ENCODE measurements around the gene CHEK1. TPM values are rescaled to one million over a fixed set of nuclear protein-coding genes. Genes with fewer than 3 reads are reported as not detected.
A peak's percentile ranks its signal among the peaks of the same experiment; 100 is the strongest.

Gene CHEK1
- total and polyA plus RNA-seq, 9 of the 15 experiments (the other 6 are each of a cell fraction or from before 2014, with no cell fraction given) = 62.6 to 108 (median 87.5) TPM

GRCh38 chr11:125588505-125588904, 36.5 kb upstream of the CHEK1 start:
- no TSS peak for BruUV-seq (replicated peaks)
- no peak overlapping the region for H3K27ac ChIP-seq (ENCODE audit: extremely low read depth, low read depth, low read length)
- no peaks in the 10 kb centered on the region for H3K9me1 ChIP-seq (ENCODE audit: control insufficient read depth, insufficient read depth, low read length)
- 2% methylated on average over 3 of the region's 3 CpGs for WGBS (ENCODE audit: insufficient coverage, low coverage, missing lambda C conversion rate)
- intact Hi-C loops (cut with micrococcal nuclease) = no loop called here
- no peaks in the 10 kb centered on the region for H4K20me1 ChIP-seq (replicated peaks; ENCODE audit: control insufficient read depth, insufficient read depth, low read length)
- FAIRE-seq = peak; percentile 40
- H3K36me3 ChIP-seq (ENCODE audit: control insufficient read depth, insufficient read depth, low read length) = peaks cover 11% of the 10 kb centered on the region; the same call in 2 of the 3 replicates
- peak; percentile 36 to 44 (median 38) for DNase-seq (ENCODE audit: extremely low read depth in 1 of 4, low spot score in 3 of 4)
- ATAC-seq = no peak
- ChIA-PET CTCF (ENCODE audit: low intra/inter-chr PET ratio) (interaction anchor here (0.6 kb wide), 1 partner anchor 18 kb away, joined by 3 read pairs; no protein-coding TSS in a partner anchor), POLR2A (interaction anchor here (0.6 to 3.4 kb wide), 3 partner anchors 11 to 37 kb away, joined by 4 to 15 read pairs (median 6); partner anchors contain the start of gene EI24)
- peaks cover 20% of the 10 kb centered on the region for H3K79me2 ChIP-seq (ENCODE audit: control insufficient read depth, insufficient read depth, low read length)
- no peak overlapping the region for H3K4me2 ChIP-seq (ENCODE audit: insufficient read depth, low read length)
- H3K9me3 ChIP-seq (replicated peaks; ENCODE audit: control insufficient read depth, insufficient read depth, low read depth, low read length) = no peaks in the 10 kb centered on the region
- H3K9ac ChIP-seq (ENCODE audit: insufficient read depth in 1 of 2, low read depth in 2 of 2, low read length in 2 of 2) = 0 out of 4 replicates have a peak overlapping the region, but pooled peaks of 1 of the 2 experiments have one; percentile 28
- H3K4me1 ChIP-seq (replicated peaks in 1 of 2; ENCODE audit: control insufficient read depth in 2 of 2, insufficient read depth in 2 of 2, low read length in 2 of 2) = peaks cover 14 to 19% of the 10 kb centered on the region in 2 experiments
- peak overlapping the region; percentile 76 for H2AFZ ChIP-seq (ENCODE audit: low read depth, low read length)
- in situ Hi-C loops (cut with MboI) = no loop called here
- no peak overlapping the region for H3K4me3 ChIP-seq
- no peaks in the 10 kb centered on the region for H3K27me3 ChIP-seq (ENCODE audit: control insufficient read depth in 2 of 2, insufficient read depth in 2 of 2, low read length in 2 of 2)
- TF ChIP-seq, protein P1, sequence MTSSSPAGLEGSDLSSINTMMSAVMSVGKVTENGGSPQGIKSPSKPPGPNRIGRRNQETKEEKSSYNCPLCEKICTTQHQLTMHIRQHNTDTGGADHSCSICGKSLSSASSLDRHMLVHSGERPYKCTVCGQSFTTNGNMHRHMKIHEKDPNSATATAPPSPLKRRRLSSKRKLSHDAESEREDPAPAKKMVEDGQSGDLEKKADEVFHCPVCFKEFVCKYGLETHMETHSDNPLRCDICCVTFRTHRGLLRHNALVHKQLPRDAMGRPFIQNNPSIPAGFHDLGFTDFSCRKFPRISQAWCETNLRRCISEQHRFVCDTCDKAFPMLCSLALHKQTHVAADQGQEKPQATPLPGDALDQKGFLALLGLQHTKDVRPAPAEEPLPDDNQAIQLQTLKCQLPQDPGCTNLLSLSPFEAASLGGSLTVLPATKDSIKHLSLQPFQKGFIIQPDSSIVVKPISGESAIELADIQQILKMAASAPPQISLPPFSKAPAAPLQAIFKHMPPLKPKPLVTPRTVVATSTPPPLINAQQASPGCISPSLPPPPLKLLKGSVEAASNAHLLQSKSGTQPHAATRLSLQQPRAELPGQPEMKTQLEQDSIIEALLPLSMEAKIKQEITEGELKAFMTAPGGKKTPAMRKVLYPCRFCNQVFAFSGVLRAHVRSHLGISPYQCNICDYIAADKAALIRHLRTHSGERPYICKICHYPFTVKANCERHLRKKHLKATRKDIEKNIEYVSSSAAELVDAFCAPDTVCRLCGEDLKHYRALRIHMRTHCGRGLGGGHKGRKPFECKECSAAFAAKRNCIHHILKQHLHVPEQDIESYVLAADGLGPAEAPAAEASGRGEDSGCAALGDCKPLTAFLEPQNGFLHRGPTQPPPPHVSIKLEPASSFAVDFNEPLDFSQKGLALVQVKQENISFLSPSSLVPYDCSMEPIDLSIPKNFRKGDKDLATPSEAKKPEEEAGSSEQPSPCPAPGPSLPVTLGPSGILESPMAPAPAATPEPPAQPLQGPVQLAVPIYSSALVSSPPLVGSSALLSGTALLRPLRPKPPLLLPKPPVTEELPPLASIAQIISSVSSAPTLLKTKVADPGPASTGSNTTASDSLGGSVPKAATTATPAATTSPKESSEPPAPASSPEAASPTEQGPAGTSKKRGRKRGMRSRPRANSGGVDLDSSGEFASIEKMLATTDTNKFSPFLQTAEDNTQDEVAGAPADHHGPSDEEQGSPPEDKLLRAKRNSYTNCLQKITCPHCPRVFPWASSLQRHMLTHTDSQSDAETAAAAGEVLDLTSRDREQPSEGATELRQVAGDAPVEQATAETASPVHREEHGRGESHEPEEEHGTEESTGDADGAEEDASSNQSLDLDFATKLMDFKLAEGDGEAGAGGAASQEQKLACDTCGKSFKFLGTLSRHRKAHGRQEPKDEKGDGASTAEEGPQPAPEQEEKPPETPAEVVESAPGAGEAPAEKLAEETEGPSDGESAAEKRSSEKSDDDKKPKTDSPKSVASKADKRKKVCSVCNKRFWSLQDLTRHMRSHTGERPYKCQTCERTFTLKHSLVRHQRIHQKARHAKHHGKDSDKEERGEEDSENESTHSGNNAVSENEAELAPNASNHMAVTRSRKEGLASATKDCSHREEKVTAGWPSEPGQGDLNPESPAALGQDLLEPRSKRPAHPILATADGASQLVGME (CRISPR knock-in tag; IDR thresholded peaks at IDR 0.05) = no peak
- peak; percentile 84 for TF ChIP-seq SMARCE1 (IDR thresholded peaks at IDR 0.05)
- no peak for TF ChIP-seq TRIM25 (IDR thresholded peaks at IDR 0.05; ENCODE audit: borderline replicate concordance)
- TF ChIP-seq DPF2 (IDR thresholded peaks at IDR 0.05) = peak; percentile 86
- peak; percentile 10 for TF ChIP-seq DACH1 (IDR thresholded peaks at IDR 0.05; ENCODE audit: partially characterized antibody)
- no peak for TF ChIP-seq PTBP1 (IDR thresholded peaks at IDR 0.05; ENCODE audit: low read depth, low read length)
- TF ChIP-seq ARNT (IDR thresholded peaks at IDR 0.05) = no peak
- TF ChIP-seq ADNP (tag; IDR thresholded peaks at IDR 0.05) = 0 out of 2 replicates have a peak, but pooled peaks have one; percentile 9
- no peak for TF ChIP-seq FOXK1 (CRISPR knock-in tag; IDR thresholded peaks at IDR 0.05; ENCODE audit: borderline replicate concordance)
- no peak for TF ChIP-seq E4F1 (CRISPR knock-in tag; IDR thresholded peaks at IDR 0.05; ENCODE audit: borderline replicate concordance)
- TF ChIP-seq SOX6 (IDR thresholded peaks at IDR 0.05) = peak; percentile 37; the same call in 1 of the 2 replicates
- TF ChIP-seq SMARCC2 (IDR thresholded peaks at IDR 0.05; ENCODE audit: low read depth) = 0 out of 2 replicates have a peak, but pooled peaks have one; percentile 48
- TF ChIP-seq MTA1 (IDR thresholded peaks at IDR 0.05; ENCODE audit: borderline replicate concordance) = 0 out of 2 replicates have a peak, but pooled peaks have one; percentile 71
- no peak for TF ChIP-seq TRIM24 (IDR thresholded peaks at IDR 0.05)
